GM18505 (cell line): ENCODE data around the gene RALGPS1.

ENCODE experiments used
- ATAC-seq: cut with Tn5 transposase; IDR thresholded peaks from one replicate; pipeline ENCODE4 v1.9.1; 2021; ENCODE audit not compliant: unreplicated experiment
- POLR2A ChIP-seq: IDR thresholded peaks from 4 replicates; pipeline ENCODE4 v1.6.1; 2011; ENCODE audit warnings: borderline replicate concordance; ENCODE audit not compliant: insufficient read depth, insufficient read length; ENCODE audit errors: extremely low read depth

RALGPS1 gene

DNA sequence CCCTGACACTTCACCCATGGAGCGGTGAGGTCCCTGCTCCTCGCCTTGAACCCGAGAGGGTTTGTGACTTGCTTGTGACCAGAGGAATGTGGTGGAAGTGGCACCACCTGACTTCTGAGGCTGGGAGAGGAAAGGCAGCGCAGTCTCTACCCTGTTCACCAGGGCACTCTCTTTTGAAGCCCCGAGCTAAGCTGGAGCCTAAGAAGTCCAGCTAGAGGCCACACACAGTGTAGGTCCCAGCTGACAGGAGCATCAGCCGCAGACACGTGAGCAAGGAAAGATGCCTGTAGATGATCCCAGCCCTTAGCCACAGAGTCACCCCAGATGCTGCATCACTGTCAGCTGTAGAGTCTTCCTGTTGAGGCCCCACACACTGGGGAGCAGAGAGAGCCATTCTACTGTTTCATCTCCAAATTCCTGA, 209.5 kb downstream of the RALGPS1 start:
- ATAC-seq: no peak
- TF ChIP-seq POLR2A: no peak

DNA sequence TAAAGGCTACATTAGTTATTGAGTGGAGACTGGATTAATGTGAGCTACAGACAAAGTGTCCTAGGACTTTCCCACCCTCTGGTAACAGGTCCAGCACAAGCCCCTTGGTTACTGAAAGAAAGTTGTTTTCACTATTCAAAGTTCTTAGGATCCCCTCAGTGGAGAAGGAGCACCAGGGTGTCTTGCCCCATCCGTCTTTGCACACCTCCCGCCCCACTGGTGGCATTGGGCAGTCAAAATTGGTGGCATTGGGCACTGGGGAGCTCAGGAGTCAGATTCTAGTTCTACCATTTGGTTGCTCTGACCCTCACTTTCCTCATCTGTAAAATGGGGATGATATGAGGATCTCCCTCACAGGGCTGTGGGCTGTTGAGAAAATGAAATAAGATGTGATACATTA, 210.2 kb downstream of the RALGPS1 start:
- TF ChIP-seq POLR2A: no peak
- ATAC-seq: no peak

DNA sequence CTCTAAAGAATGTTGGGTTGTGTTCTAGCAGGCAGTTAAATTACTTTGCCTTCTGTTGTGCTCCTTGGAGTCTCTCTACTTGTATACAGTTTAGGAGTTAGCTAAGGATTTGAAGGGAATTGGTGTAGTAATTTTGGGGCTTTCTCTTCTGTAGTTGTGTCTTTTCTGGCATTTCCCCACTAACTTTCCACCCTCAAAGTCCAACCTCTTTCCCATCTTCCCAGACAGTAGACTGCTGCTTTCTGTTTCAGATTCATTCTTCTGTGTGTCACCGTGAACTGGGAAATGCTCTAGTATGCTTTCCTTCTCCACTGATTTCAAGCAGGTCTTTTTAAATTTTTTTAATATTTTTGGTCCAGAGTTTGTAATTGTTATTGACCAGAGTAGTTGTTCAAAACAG, 212.4 kb downstream of the RALGPS1 start:
- TF ChIP-seq POLR2A: no peak
- ATAC-seq: no peak

GRCh38 chr9:127128341-127129072, 213.9 kb downstream of the RALGPS1 start:
- no peak for TF ChIP-seq POLR2A
- ATAC-seq: no peak

DNA sequence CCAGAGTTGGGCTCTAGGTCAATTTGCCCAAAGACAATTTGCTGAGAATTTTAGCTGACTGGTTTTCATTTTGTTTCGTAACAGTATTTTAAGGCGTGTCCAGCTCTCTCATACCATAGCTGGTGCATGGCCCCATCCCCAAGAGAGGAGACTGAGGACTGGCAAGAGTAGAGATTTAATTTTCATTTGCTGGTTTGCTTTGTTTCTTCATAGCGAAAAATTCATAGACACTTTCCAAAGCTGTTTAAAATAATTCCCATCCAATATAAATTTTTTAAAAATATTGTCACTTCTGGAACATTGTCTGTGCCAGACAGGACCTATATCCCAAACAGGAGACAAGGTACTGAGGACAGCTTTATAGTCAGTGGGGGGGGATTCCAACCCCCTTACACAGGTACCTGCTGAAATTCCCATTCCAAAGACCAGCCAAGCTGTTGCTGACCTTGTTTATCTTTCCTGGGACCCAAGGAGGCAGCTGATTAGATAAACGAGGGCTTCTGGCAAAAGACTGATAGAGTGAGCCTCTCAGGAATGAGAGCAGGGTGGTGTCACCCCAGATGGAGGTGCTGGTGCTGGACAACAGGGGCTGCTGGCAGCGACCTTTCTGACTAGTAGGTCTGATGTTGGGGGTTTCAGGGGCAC, 214.6 kb downstream of the RALGPS1 start:
- no peak for TF ChIP-seq POLR2A
- ATAC-seq: no peak

- TF ChIP-seq POLR2A: no peak
- no peak for ATAC-seq
Observed at GRCh38 chr9:127129718-127130085, 215.1 kb downstream of the RALGPS1 start.

- TF ChIP-seq POLR2A: no peak
- ATAC-seq: no peak
Observed at GRCh38 chr9:127130235-127130634, 215.7 kb downstream of the RALGPS1 start.

DNA sequence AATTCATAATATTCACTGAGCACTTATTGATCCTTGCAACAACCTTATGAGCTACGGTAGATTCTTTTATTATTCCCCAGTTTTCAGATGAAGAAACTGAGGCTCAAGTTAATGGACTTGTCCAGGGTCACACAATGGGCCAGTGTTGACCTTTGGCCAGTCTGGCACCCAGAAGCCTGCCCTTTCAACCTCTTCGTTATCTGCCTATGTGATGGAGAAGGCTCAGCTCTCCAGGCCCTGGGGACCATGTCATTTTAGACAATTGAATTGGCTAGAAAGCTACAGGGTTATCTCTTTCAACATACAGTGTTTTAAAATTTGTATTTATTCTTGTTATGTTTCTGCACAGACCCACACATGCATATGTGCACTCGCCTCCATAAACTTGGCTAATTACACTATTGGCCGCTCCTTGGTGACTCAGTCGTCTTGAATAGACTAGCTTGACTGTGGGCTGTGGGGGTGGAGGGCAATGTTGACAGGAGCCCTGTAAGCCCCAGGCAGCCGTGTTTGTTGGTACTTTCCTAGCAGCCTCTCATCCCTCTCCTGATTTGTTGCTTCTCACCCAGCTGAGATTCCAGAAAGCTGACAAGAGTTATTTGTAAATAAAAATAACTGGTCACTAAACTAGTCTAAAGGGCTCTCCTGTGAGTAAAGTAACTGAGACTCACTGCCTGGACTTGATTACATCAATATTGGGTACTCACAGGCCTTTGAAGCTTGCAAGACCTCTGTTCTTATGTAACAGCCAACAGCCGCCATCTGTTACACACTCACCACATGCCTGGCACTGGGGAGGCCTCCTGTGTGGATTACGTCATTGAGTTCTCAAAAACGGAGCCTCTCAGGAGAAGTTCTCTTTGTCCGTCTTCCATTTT, 216.3 kb downstream of the RALGPS1 start:
- no peak for TF ChIP-seq POLR2A
- ATAC-seq: no peak

GRCh38 chr9:127131871-127132270, 217.3 kb downstream of the RALGPS1 start:
- no peak for TF ChIP-seq POLR2A
- ATAC-seq: no peak

DNA sequence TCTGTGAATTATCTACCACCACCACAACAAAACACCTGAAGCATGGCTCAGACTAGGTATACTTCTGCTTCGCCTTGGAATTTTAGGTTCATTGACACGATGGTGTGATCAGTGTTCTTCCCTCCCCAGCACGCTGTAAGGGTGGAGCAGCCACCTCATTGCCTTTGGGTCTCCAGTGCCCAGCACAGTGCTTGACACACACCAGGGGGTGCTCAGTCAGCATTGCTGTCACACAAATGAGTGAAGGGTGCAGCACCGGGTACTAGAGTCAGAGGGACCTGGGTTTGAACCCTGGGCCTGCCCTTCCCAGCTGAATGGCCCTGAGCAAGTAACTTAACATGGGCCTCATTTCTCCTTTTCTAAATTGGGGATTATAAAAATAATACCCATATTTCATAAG, 217.8 kb downstream of the RALGPS1 start:
- no peak for ATAC-seq
- TF ChIP-seq POLR2A: no peak

DNA sequence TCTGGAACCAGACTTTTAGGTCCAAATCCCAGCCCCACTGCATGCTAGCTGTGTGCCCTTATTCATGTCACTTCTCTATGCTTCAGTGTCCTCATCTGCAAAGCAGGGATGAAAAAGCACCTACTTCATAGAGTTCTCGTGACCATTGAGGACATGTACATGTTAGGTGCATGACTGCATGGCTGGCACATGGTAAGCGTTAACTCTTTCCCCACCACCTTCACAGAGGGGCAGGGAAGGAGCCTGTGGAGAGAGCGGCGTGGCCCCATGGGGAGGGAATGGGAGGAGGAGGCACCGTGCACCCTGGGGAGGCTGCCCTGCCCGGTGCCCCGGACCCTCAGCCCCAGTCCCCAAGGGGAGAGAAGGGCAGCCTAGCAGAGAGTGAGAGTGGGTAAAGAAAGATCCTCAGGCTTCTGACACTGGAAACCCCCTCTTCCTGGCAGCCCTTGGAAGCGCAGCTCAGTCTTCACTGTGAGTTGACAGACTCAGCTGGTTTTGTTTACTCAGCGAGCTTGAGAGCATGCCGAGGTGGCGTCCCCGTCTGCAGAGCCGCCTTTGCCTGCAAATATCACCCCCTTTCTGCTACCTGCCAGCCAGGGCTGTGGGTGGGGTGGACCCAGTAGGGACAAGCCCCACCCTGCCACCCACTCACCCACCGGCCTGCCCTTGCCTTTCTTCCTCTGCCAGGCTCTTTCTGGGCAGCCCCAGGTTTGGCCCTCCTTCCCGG, 218.5 kb downstream of the RALGPS1 start:
- TF ChIP-seq POLR2A: no peak
- no peak for ATAC-seq

- ATAC-seq: no peak
- no peak for TF ChIP-seq POLR2A
Observed at GRCh38 chr9:127133739-127134167, 219.2 kb downstream of the RALGPS1 start.
